HCT116 (cell line): ENCODE measurements around the gene TMEM165. TPM values are rescaled to one million over a fixed set of nuclear protein-coding genes. Genes with fewer than 3 reads are reported as not detected.

Experiments
- ATAC-seq: fragments of 200-7000 bp; cut with Tn5 transposase; 2 replicates; pipeline ENCODE4 v1.9.1; 2020; ENCODE audit warnings: mild to moderate bottlenecking, moderate library complexity
- BruUV-seq: library from RNA; stranded (reverse); fragments of 400-500 nt; replicated peaks from 2 replicates; lab custom pipeline; 2021; lab: Mats Ljungman, UMichigan
- CTCF ChIA-PET: fragments of 300-600 bp; sonication (Branson Sonifier 250); formaldehyde crosslinking; loops from one replicate; lab custom pipeline; 2021; ENCODE audit warnings: antibody characterized with exemption; lab: Charles Lee
- POLR2A ChIA-PET: fragments of 300-600, 350-600 bp; sonication (Branson Sonifier 250); formaldehyde crosslinking; loops from one replicate; lab custom pipeline; 2021; ENCODE audit warnings: antibody characterized with exemption; lab: Charles Lee
- RAD21 ChIA-PET, 2 experiments: fragments of 300-600 bp; sonication (Branson Sonifier 250); formaldehyde crosslinking; loops; one replicate each; lab custom pipeline; 2023; ENCODE audit warnings: low total read pairs in 2 of 2; ENCODE audit not compliant: uncharacterized antibody in 2 of 2, unreplicated experiment in 2 of 2, low non-redundant PET in 1 of 2; lab: Charles Lee
- DNase-seq: peaks from one replicate; pipeline ENCODE4 v3.0.0-alpha.2; 2010; ENCODE audit warnings: low read depth, low spot score
- H2AFZ ChIP-seq: fragments of 200-600 bp; shearing (Covaris generic), sonication (generic); 2 replicates; pipeline ENCODE4 v1.6.1; 2017; ENCODE audit warnings: low read depth, mixed run types, mixed read lengths, antibody characterized with exemption, low read length; ENCODE audit not compliant: poor library complexity, severe bottlenecking
- H3K27ac ChIP-seq: 2 replicates; pipeline ENCODE4 v1.5.1; 2012; ENCODE audit warnings: low read depth, low read length
- H3K27me3 ChIP-seq: fragments of 200-600 bp; sonication (generic); 2 replicates; pipeline ENCODE4 v1.6.1; 2016; ENCODE audit warnings: mixed run types, low read length, mixed read lengths; ENCODE audit not compliant: insufficient read depth
- H3K36me3 ChIP-seq, 2 experiments: fragments of 200-500 bp in 1 of 2; fragments of 200-600 bp in 1 of 2; sonication (Bioruptor generic) in 1 of 2; sonication (generic) in 1 of 2; 2 replicates each; pipeline versions ENCODE4 v1.5.1 to v1.6.1; 2014 to 2016; ENCODE audit warnings: low read length in 2 of 2, inconsistent platforms in 1 of 2, mixed read lengths in 1 of 2, mixed run types in 1 of 2; ENCODE audit not compliant: insufficient read depth in 2 of 2, control insufficient read depth in 1 of 2
- H3K4me1 ChIP-seq, 2 experiments: fragments of 200-600 bp in 1 of 2; sonication (generic) in 1 of 2; 2 replicates each; pipeline versions ENCODE4 v1.5.1 to v1.6.1; 2012 to 2017; ENCODE audit warnings: low read length in 2 of 2, inconsistent platforms in 1 of 2, mild to moderate bottlenecking in 1 of 2, mixed read lengths in 1 of 2, mixed run types in 1 of 2, moderate library complexity in 1 of 2; ENCODE audit not compliant: insufficient read depth in 2 of 2, control insufficient read depth in 1 of 2
- H3K4me2 ChIP-seq: fragments of 200-600 bp; sonication (generic); 2 replicates; pipeline ENCODE4 v1.6.1; 2017; ENCODE audit warnings: mixed run types, low read length, mixed read lengths
- H3K4me3 ChIP-seq, 2 experiments: fragments of 200-600 bp in 1 of 2; sonication (generic) in 1 of 2; replicated peaks in 1 of 2; 2 replicates each; pipeline ENCODE4 v1.5.1; 2011 to 2016; ENCODE audit warnings: low read length in 2 of 2, control low read depth in 1 of 2, low read depth in 1 of 2, mild to moderate bottlenecking in 1 of 2, mixed read lengths in 1 of 2, mixed run types in 1 of 2
- H3K79me2 ChIP-seq: fragments of 200-600 bp; sonication (generic); 2 replicates; pipeline ENCODE4 v1.6.1; 2017; ENCODE audit warnings: mild to moderate bottlenecking, mixed run types, low read length, moderate library complexity, mixed read lengths; ENCODE audit not compliant: insufficient read depth
- H3K9ac ChIP-seq: fragments of 200-600 bp; sonication (generic); 2 replicates; pipeline ENCODE4 v1.6.1; 2016; ENCODE audit warnings: low read length, mixed read lengths
- H3K9me2 ChIP-seq: fragments of 200-600 bp; sonication (generic), shearing (Covaris generic); 2 replicates; pipeline ENCODE4 v1.6.1; 2017; ENCODE audit warnings: mixed run types, mild to moderate bottlenecking, moderate library complexity; ENCODE audit not compliant: insufficient read depth
- H3K9me3 ChIP-seq, 2 experiments: fragments of 200-500 bp in 1 of 2; fragments of 200-600 bp in 1 of 2; sonication (Bioruptor generic) in 1 of 2; sonication (generic) in 1 of 2; 2 replicates each; pipeline ENCODE4 v1.6.1; 2014 to 2017; ENCODE audit warnings: low read length in 2 of 2, mixed read lengths in 2 of 2, inconsistent platforms in 1 of 2, low read depth in 1 of 2, mild to moderate bottlenecking in 1 of 2, mixed run types in 1 of 2, moderate library complexity in 1 of 2; ENCODE audit not compliant: control insufficient read depth in 1 of 2, insufficient read depth in 1 of 2
- H4K20me1 ChIP-seq: fragments of 200-600 bp; sonication (generic), shearing (Covaris generic); 2 replicates; pipeline ENCODE4 v1.6.1; 2017; ENCODE audit warnings: mixed run types, mild to moderate bottlenecking, moderate library complexity; ENCODE audit not compliant: insufficient read depth
- ATF3 ChIP-seq: IDR thresholded peaks from 2 replicates; pipeline ENCODE4 v1.6.1; 2012
- CBX3 ChIP-seq: IDR thresholded peaks from 2 replicates; pipeline ENCODE4 v1.6.1; 2012; ENCODE audit warnings: low read depth
- CEBPB ChIP-seq: IDR thresholded peaks from 2 replicates; pipeline ENCODE4 v1.6.1; 2012; ENCODE audit warnings: low read depth
- CTCF ChIP-seq, 3 experiments: fragments of 200-600 bp in 1 of 3; sonication (generic) in 1 of 3; IDR thresholded peaks in 2 of 3; conservative IDR thresholded peaks in 1 of 3; 2 replicates each; pipeline ENCODE4 v1.5.1; 2012 to 2017; ENCODE audit warnings: low read depth in 2 of 3, low read length in 2 of 3, antibody characterized with exemption in 1 of 3, borderline replicate concordance in 1 of 3, control low read depth in 1 of 3, mild to moderate bottlenecking in 1 of 3, mixed read lengths in 1 of 3, mixed run types in 1 of 3, moderate library complexity in 1 of 3; ENCODE audit not compliant: insufficient read depth in 1 of 3
- EGR1 ChIP-seq: IDR thresholded peaks from 2 replicates; pipeline ENCODE4 v1.6.1; 2012; ENCODE audit warnings: low read depth
- ELF1 ChIP-seq: IDR thresholded peaks from 2 replicates; pipeline ENCODE4 v1.6.1; 2012; ENCODE audit warnings: low read depth, borderline replicate concordance
- EZH2 ChIP-seq: fragments of 200-600 bp; sonication (generic); IDR thresholded peaks from 2 replicates; pipeline ENCODE4 v1.6.1; 2017; ENCODE audit warnings: antibody characterized with exemption, mixed run types
- EZH2phosphoT487 ChIP-seq: fragments of 200-600 bp; IDR thresholded peaks from 2 replicates; pipeline ENCODE4 v1.6.1; 2018; ENCODE audit warnings: antibody characterized with exemption, borderline replicate concordance
- FOSL1 ChIP-seq: IDR thresholded peaks from 2 replicates; pipeline ENCODE4 v1.6.1; 2012; ENCODE audit warnings: low read depth
- MAX ChIP-seq: IDR thresholded peaks from 2 replicates; pipeline ENCODE4 v1.6.1; 2012
- POLR2AphosphoS5 ChIP-seq: IDR thresholded peaks from 2 replicates; pipeline ENCODE4 v1.6.1; 2011; ENCODE audit warnings: mild to moderate bottlenecking, low read depth, low read length, moderate library complexity
- RAD21 ChIP-seq: IDR thresholded peaks from 2 replicates; pipeline ENCODE4 v1.6.1; 2012; ENCODE audit warnings: low read depth, mild to moderate bottlenecking
- SP1 ChIP-seq: IDR thresholded peaks from 2 replicates; pipeline ENCODE4 v1.6.1; 2012; ENCODE audit warnings: low read depth
- TCF7L2 ChIP-seq: IDR thresholded peaks from 2 replicates; pipeline ENCODE4 v1.7.0; 2011; ENCODE audit warnings: borderline replicate concordance, inconsistent platforms; ENCODE audit not compliant: insufficient read depth, insufficient read length; ENCODE audit errors: extremely low read depth
- YY1 ChIP-seq: IDR thresholded peaks from 2 replicates; pipeline ENCODE4 v1.6.1; 2011; ENCODE audit warnings: low read length, low read depth, moderate library complexity, mild to moderate bottlenecking; ENCODE audit not compliant: insufficient replicate concordance; ENCODE audit errors: extremely low read depth
- ZFX ChIP-seq: fragments of 450-650 bp; IDR thresholded peaks from 2 replicates; pipeline ENCODE4 v1.6.1; 2017
- intact Hi-C: fragments of 100-400 bp; cut with micrococcal nuclease; formaldehyde crosslinking; loops from 2 replicates; pipeline ENCODE4 v1.10.0; 2022
- total RNA-seq: library from RNA; stranded (reverse); gene quantifications from one replicate; pipeline ENCODE4 v1.2.1, GENCODE V29; 2021; ENCODE audit not compliant: unreplicated experiment
- TF ChIP-seq, protein P1 (sequence below): IDR thresholded peaks from 2 replicates; pipeline ENCODE4 v1.6.1; 2011; ENCODE audit warnings: mild to moderate bottlenecking, low read length, moderate library complexity; ENCODE audit not compliant: insufficient replicate concordance; ENCODE audit errors: extremely low read depth
- TF ChIP-seq, protein P2 (sequence below): IDR thresholded peaks from 2 replicates; pipeline ENCODE4 v1.6.1; 2012; ENCODE audit warnings: low read depth

The TMEM165 gene
- total RNA-seq, 1 experiment from 2014 or later, result 60.7 TPM

- H4K20me1 ChIP-seq, result peaks cover 17% of the 10 kb centered on the region; the same call in 1 of the 2 replicates
- ATAC-seq, result no peak
- H3K27me3 ChIP-seq, result no peaks in the 10 kb centered on the region
- H3K36me3 ChIP-seq, result peaks cover 12 to 26% of the 10 kb centered on the region in 2 experiments; a peak in 3 of 4 replicates
- H3K4me1 ChIP-seq, result no peaks in the 10 kb centered on the region
- H3K27ac ChIP-seq, result no peak overlapping the region
- no peak overlapping the region for H3K9ac ChIP-seq
- no peak for TF ChIP-seq CEBPB
- no peak for TF ChIP-seq FOSL1
- TF ChIP-seq EZH2, result no peak
- TF ChIP-seq EGR1, result no peak
- TF ChIP-seq RAD21, result no peak
- no peak for TF ChIP-seq CBX3
- TF ChIP-seq CTCF (IDR thresholded peaks at IDR 0.05 in 2 of 3, conservative IDR thresholded peaks at IDR 0.05 in 1 of 3; ENCODE audit: borderline replicate concordance in 1 of 3, insufficient read depth in 1 of 3, low read depth in 2 of 3, low read length in 2 of 3), result no peak
- TF ChIP-seq, protein P1, sequence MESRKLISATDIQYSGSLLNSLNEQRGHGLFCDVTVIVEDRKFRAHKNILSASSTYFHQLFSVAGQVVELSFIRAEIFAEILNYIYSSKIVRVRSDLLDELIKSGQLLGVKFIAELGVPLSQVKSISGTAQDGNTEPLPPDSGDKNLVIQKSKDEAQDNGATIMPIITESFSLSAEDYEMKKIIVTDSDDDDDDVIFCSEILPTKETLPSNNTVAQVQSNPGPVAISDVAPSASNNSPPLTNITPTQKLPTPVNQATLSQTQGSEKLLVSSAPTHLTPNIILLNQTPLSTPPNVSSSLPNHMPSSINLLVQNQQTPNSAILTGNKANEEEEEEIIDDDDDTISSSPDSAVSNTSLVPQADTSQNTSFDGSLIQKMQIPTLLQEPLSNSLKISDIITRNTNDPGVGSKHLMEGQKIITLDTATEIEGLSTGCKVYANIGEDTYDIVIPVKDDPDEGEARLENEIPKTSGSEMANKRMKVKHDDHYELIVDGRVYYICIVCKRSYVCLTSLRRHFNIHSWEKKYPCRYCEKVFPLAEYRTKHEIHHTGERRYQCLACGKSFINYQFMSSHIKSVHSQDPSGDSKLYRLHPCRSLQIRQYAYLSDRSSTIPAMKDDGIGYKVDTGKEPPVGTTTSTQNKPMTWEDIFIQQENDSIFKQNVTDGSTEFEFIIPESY, result no peak
- no peak for TF ChIP-seq MAX
- TF ChIP-seq ZFX, result no peak
- TF ChIP-seq, protein P2, sequence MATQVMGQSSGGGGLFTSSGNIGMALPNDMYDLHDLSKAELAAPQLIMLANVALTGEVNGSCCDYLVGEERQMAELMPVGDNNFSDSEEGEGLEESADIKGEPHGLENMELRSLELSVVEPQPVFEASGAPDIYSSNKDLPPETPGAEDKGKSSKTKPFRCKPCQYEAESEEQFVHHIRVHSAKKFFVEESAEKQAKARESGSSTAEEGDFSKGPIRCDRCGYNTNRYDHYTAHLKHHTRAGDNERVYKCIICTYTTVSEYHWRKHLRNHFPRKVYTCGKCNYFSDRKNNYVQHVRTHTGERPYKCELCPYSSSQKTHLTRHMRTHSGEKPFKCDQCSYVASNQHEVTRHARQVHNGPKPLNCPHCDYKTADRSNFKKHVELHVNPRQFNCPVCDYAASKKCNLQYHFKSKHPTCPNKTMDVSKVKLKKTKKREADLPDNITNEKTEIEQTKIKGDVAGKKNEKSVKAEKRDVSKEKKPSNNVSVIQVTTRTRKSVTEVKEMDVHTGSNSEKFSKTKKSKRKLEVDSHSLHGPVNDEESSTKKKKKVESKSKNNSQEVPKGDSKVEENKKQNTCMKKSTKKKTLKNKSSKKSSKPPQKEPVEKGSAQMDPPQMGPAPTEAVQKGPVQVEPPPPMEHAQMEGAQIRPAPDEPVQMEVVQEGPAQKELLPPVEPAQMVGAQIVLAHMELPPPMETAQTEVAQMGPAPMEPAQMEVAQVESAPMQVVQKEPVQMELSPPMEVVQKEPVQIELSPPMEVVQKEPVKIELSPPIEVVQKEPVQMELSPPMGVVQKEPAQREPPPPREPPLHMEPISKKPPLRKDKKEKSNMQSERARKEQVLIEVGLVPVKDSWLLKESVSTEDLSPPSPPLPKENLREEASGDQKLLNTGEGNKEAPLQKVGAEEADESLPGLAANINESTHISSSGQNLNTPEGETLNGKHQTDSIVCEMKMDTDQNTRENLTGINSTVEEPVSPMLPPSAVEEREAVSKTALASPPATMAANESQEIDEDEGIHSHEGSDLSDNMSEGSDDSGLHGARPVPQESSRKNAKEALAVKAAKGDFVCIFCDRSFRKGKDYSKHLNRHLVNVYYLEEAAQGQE, result no peak
- no peak for TF ChIP-seq POLR2AphosphoS5
- no peak for TF ChIP-seq SP1
- no peak for TF ChIP-seq YY1
- TF ChIP-seq TCF7L2, result no peak
- TF ChIP-seq ATF3, result no peak
- no peak for TF ChIP-seq ELF1
- no peak for TF ChIP-seq EZH2phosphoT487
- no peak overlapping the region for H2AFZ ChIP-seq
- POLR2A ChIA-PET, result no interaction called here
- BruUV-seq, result no TSS peak
- no peak overlapping the region for H3K4me2 ChIP-seq
- no peak for DNase-seq
- RAD21 ChIA-PET, result no interaction called here
- no peaks in the 10 kb centered on the region for H3K9me3 ChIP-seq
- intact Hi-C loops, result no loop called here
- CTCF ChIA-PET, result no interaction called here
- no peak overlapping the region for H3K4me3 ChIP-seq
- H3K79me2 ChIP-seq, result peaks cover 100% of the 10 kb centered on the region
- no peaks in the 10 kb centered on the region for H3K9me2 ChIP-seq
Observed at GRCh38 chr4:55411621-55412020, 15.9 kb downstream of the TMEM165 start.
